Tibial nerve (tissue), 4 donors: ENCODE data around the gene AP3D1. TPM values are rescaled to one million over a fixed set of nuclear protein-coding genes. Genes with fewer than 3 reads are reported as not detected.

Source experiments
- DNase-seq, 2 donors: peaks; one replicate each; pipeline ENCODE4 v3.0.0-alpha.2; 2019; ENCODE audit warnings: low spot score in 2 of 2
- H3K27ac ChIP-seq, 4 donors: fragments of 200-600 bp; sonication (generic) in 3 of 4; one replicate each; pipeline ENCODE4 v1.5.1; 2017 to 2019; ENCODE audit warnings: mild to moderate bottlenecking in 1 of 4
- H3K27me3 ChIP-seq, 2 donors: fragments of 200-600 bp; sonication (generic) in 1 of 2; one replicate each; pipeline versions ENCODE4 v1.5.1 to v1.6.0; 2017 to 2019
- H3K36me3 ChIP-seq, 3 donors: fragments of 200-600 bp; sonication (generic); one replicate each; pipeline ENCODE4 v1.5.1; 2018 to 2019
- H3K4me1 ChIP-seq, 4 donors: fragments of 200-600 bp; sonication (generic) in 3 of 4; one replicate each; pipeline ENCODE4 v1.5.1; 2017 to 2019
- H3K4me3 ChIP-seq, 4 donors: fragments of 200-600 bp; sonication (generic) in 3 of 4; one replicate each; pipeline ENCODE4 v1.5.1; 2017 to 2019; ENCODE audit warnings: mild to moderate bottlenecking in 1 of 4, moderate library complexity in 1 of 4
- H3K9me3 ChIP-seq, 4 donors: fragments of 200-600 bp; sonication (generic) in 3 of 4; one replicate each; pipeline ENCODE4 v1.5.1; 2017 to 2019
- CTCF ChIP-seq, 5 experiments: fragments of 200-600 bp in 3 of 5; fragments of 450-650 bp in 2 of 5; sonication (generic) in 3 of 5; IDR thresholded peaks; one replicate each; pipeline ENCODE4 v1.5.1; 2016 to 2019; ENCODE audit warnings: antibody characterized with exemption in 5 of 5, mild to moderate bottlenecking in 3 of 5, moderate library complexity in 2 of 5
- EP300 ChIP-seq, 2 donors: sonication (generic); formaldehyde crosslinking; IDR thresholded peaks; one replicate each; pipeline ENCODE4 v1.6.1; 2017; ENCODE audit warnings: antibody characterized with exemption in 2 of 2, mild to moderate bottlenecking in 1 of 2
- POLR2A ChIP-seq, 2 donors: fragments of 450-650 bp; IDR thresholded peaks; one replicate each; pipeline ENCODE4 v1.6.1; 2017; ENCODE audit warnings: antibody characterized with exemption in 2 of 2, mild to moderate bottlenecking in 2 of 2, moderate library complexity in 2 of 2
- whole genome bisulfite sequencing, 2 donors: methylation state at CpG; one replicate each; pipeline ENCODE4 v1.1.5; 2018; 5-methylcytosine and 5-hydroxymethylcytosine counted together
- total RNA-seq, 4 donors: library from RNA; depleted of rRNA; stranded (reverse); fragments of >200 nt; gene quantifications; one replicate each; pipeline ENCODE4 v1.1.0, GENCODE V29; 2016

AP3D1 gene
- total RNA-seq, 4 donors from 2014 or later = 75.2 to 127 (median 83.3) TPM

GRCh38 chr19:2167896-2168618 is 16.7 kb upstream of the AP3D1 start:
- no peaks in the 10 kb centered on the region for H3K9me3 ChIP-seq
- WGBS, 2 donors = 20 to 27% methylated on average over 16 of the region's 16 CpGs
- H3K4me1 ChIP-seq = peaks cover 7 to 91% (median 67%) of the 10 kb centered on the region in 4 donors
- no peaks in the 10 kb centered on the region for H3K36me3 ChIP-seq
- H3K27me3 ChIP-seq = no peaks in the 10 kb centered on the region
- DNase-seq = peak in 1 of 2 donors; percentile 57
- H3K27ac ChIP-seq = peak overlapping the region; percentile 78 to 99 (median 96)
- peak overlapping the region in 3 of 4 donors; percentile 4 to 27 (median 16) for H3K4me3 ChIP-seq
- no peak for TF ChIP-seq CTCF (IDR thresholded peaks at IDR 0.05)
- TF ChIP-seq EP300 (IDR thresholded peaks at IDR 0.05) = peak in 1 of 2 donors; percentile 15

GRCh38 chr19:2166741-2167738 is 15.7 kb upstream of the AP3D1 start:
- peak overlapping the region; percentile 43 to 99 (median 96) for H3K27ac ChIP-seq
- peaks cover 7 to 88% (median 65%) of the 10 kb centered on the region in 4 donors for H3K4me1 ChIP-seq

GRCh38 chr19:2164020-2164998 is 12.9 kb upstream of the AP3D1 start:
- TF ChIP-seq CTCF (IDR thresholded peaks at IDR 0.05) (no peak), EP300 (IDR thresholded peaks at IDR 0.05) (no peak), POLR2A (IDR thresholded peaks at IDR 0.05) (no peak)
- DNase-seq = peak in 1 of 2 donors; percentile 50
- no peaks in the 10 kb centered on the region for H3K27me3 ChIP-seq
- WGBS, 2 donors = 0 to 2% methylated on average over 24 to 36 of the region's 95 CpGs
- peak overlapping the region; percentile 96 to 99 (median 96) for H3K27ac ChIP-seq
- no peaks in the 10 kb centered on the region for H3K9me3 ChIP-seq
- peaks cover 5 to 60% (median 39%) of the 10 kb centered on the region in 4 donors for H3K4me1 ChIP-seq
- peak overlapping the region; percentile 78 to 98 (median 88) for H3K4me3 ChIP-seq
- no peaks in the 10 kb centered on the region for H3K36me3 ChIP-seq

More at GRCh38 chr19:2166741-2167738, 15.7 kb upstream of the AP3D1 start:
- DNase-seq = peak; percentile 61 to 67
- Histone ChIP-seq H3K36me3 (no peaks in the 10 kb centered on the region), H3K9me3 (no peaks in the 10 kb centered on the region), H3K27me3 (no peaks in the 10 kb centered on the region), H3K4me3 (peak overlapping the region in 1 of 4 donors; percentile 11)
- 46 to 50% methylated on average over 30 to 35 of the region's 35 CpGs for WGBS, 2 donors
- TF ChIP-seq CTCF (IDR thresholded peaks at IDR 0.05) (no peak), EP300 (IDR thresholded peaks at IDR 0.05) (peak in 1 of 2 donors; percentile 83), POLR2A (IDR thresholded peaks at IDR 0.05) (peak in 1 of 2 donors; percentile 13)

GRCh38 chr19:2160379-2160778 is 9.0 kb upstream of the AP3D1 start:
- Histone ChIP-seq H3K27me3 (no peaks in the 10 kb centered on the region), H3K4me1 (peaks cover 0 to 25% (median 3%) of the 10 kb centered on the region in 4 donors), H3K9me3 (no peaks in the 10 kb centered on the region), H3K4me3 (no peak overlapping the region), H3K36me3 (no peaks in the 10 kb centered on the region), H3K27ac (no peak overlapping the region)
- no peak for TF ChIP-seq CTCF (IDR thresholded peaks at IDR 0.05)
- TF ChIP-seq POLR2A (IDR thresholded peaks at IDR 0.05) = no peak
- TF ChIP-seq EP300 (IDR thresholded peaks at IDR 0.05) = no peak
- no peak for DNase-seq
- 93 to 94% methylated on average over 10 of the region's 10 CpGs for WGBS, 2 donors
